22Rv1 (cell line): ENCODE results near the gene TMPRSS15.

Source experiments
- H3K27ac ChIP-seq: fragments of 450-650 bp; 2 replicates; pipeline ENCODE4 v1.5.1; 2017
- ZFX ChIP-seq: fragments of 450-650 bp; IDR thresholded peaks from 2 replicates; pipeline ENCODE4 v1.6.1; 2017; ENCODE audit warnings: antibody characterized with exemption, borderline replicate concordance
- TF ChIP-seq, protein P1 (sequence below): fragments of 450-650 bp; IDR thresholded peaks from 2 replicates; pipeline ENCODE4 v1.5.1; 2017; ENCODE audit warnings: mild to moderate bottlenecking

TMPRSS15 gene

DNA sequence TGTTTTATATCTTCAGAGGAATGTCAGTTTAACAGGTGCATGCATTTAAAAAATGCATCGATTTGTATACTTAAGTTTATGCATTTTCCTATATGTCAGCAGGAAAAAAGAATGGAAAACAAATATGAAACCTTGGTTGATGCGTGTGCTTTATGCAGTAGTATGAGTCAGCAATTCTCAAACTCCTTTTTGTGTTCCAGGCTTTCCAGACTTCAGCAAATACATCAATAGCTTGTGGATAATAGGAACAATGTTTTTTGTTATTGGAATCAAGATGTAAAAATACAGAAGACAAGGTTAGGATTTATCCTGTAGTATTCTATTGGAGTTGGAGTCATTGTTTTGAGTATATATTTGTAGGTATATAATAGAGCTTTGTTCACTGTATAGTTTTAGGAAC is 113.7 kb downstream of the TMPRSS15 start:
- no peak overlapping the region for H3K27ac ChIP-seq
- TF ChIP-seq, protein P1, sequence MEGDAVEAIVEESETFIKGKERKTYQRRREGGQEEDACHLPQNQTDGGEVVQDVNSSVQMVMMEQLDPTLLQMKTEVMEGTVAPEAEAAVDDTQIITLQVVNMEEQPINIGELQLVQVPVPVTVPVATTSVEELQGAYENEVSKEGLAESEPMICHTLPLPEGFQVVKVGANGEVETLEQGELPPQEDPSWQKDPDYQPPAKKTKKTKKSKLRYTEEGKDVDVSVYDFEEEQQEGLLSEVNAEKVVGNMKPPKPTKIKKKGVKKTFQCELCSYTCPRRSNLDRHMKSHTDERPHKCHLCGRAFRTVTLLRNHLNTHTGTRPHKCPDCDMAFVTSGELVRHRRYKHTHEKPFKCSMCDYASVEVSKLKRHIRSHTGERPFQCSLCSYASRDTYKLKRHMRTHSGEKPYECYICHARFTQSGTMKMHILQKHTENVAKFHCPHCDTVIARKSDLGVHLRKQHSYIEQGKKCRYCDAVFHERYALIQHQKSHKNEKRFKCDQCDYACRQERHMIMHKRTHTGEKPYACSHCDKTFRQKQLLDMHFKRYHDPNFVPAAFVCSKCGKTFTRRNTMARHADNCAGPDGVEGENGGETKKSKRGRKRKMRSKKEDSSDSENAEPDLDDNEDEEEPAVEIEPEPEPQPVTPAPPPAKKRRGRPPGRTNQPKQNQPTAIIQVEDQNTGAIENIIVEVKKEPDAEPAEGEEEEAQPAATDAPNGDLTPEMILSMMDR: no peak
- TF ChIP-seq ZFX: no peak

DNA sequence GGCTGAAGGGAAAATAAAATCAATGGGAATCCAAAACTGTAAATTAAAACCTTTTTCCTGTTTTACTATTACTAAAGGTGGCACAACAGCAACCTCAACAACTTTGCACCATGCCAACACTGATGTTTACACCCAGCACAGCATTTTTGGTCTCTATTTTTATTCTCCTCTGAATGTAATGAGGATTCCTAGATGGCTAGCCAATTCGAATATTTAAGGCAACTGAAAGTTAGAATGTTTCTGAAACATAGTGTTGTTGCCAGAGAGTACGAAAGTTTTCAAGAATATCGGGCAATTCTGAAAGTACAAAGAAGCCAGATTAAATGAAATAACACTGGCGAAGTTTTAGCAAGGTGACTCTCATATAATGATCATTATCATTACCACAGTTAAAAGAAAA is 118.2 kb downstream of the TMPRSS15 start:
- TF ChIP-seq, protein P1: no peak
- TF ChIP-seq ZFX: no peak
- H3K27ac ChIP-seq: no peak overlapping the region

DNA sequence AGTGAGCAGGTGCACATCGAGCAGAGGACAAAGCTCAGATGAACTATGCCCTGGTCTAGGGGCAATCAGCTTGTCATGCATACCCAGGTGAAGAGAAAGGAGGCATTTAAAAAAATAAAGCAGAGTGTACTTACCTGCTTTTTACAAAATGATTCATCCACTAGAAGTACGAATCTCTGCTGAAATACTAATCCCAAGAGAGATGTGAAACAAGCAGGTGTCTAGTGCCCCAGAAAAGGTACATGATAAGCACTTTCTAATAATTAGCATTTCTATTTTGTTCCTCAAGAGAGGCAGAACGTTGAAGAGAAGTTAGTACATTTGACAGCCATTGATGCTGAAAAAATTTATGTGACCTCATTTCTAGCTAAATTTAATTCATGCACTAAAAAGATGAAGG is 127.8 kb downstream of the TMPRSS15 start:
- TF ChIP-seq, protein P1: no peak
- no peak for TF ChIP-seq ZFX
- H3K27ac ChIP-seq: no peak overlapping the region

DNA sequence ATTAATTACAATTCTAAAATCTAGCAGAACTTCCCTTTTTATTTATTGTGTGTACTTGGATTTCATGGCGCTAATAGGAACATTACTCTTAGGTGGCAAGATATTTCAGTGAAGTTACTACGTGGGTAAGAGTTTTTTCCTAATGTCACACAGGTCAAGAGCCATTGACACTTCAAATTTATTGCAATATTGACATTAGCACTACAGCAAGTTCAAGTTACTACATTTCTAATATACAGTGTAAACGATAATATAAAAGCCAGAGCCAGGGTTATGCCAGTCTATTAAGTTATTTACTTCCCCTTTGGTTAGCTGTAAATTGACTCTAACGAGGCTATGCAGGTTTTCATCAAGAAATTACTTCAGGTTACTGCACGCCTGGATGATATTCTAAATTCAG is 129.2 kb downstream of the TMPRSS15 start:
- TF ChIP-seq, protein P1: no peak
- TF ChIP-seq ZFX: no peak
- no peak overlapping the region for H3K27ac ChIP-seq

DNA sequence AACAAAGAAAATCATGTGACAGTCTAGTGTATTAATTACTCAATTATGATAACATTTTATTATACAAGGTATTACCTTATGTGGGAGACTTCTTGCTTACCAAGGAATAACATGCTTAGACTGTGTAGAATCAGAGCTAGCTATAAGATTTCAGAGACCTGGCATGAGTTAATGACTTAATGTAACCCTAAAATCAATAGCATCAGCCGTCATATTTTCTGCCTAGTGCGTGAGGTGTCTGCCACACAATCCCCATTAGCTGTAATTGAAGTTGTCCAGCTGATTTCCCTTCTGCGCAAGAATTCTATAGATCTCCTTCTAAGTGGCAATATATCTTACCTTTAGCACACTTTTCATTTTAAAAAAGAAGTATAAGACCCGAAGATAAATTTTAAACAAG is 130.2 kb downstream of the TMPRSS15 start:
- H3K27ac ChIP-seq: no peak overlapping the region
- TF ChIP-seq ZFX: no peak
- TF ChIP-seq, protein P1: no peak

DNA sequence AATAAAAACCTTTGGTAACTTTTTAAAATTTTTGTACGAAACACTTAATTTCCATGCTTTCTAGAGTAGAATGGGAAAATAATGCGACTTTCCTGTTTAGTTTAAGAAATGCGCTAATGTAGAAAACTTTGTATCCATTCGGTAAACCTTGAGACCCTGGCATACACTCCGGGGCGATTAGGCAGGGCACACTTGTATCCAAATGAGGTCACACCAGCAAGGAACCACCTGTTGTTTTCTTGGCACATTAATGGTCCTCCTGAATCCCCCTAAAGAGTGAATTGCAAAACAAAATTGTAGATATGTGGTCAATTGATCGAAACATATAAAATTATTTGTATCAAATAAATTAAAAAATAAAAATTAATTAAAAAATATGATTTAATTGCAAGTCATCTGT is 133.7 kb downstream of the TMPRSS15 start:
- H3K27ac ChIP-seq: no peak overlapping the region
- TF ChIP-seq ZFX: no peak
- TF ChIP-seq, protein P1: no peak

DNA sequence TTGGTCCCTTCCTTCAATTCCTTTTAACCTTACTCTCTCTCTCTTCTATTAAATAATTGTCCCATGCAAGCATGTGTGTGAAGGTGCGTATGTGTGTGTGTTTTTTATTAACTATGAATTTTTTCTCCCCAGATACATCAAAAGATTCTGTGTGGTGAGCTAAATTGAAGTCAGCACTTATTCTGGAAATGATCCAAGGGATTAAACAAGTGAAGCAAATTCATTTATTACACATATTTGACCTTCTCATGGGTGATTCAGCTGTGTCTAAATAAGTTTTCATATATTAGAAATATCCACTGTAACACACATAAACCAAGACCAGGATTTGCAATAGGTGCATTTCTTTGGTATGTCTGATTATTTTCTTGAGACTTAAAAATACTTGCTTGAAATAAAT is 134.7 kb downstream of the TMPRSS15 start:
- no peak overlapping the region for H3K27ac ChIP-seq
- TF ChIP-seq, protein P1: no peak
- no peak for TF ChIP-seq ZFX
